Esophagus squamous epithelium (tissue), 4 donors: Measurements from ENCODE around the gene MYBPC3.

Source experiments
- CTCF ChIP-seq, 6 experiments: fragments of 450-650 bp in 4 of 6; fragments of 200-600 bp in 2 of 6; sonication (generic) in 2 of 6; IDR thresholded peaks; one replicate each; pipeline ENCODE4 v1.5.1; 2016 to 2019; ENCODE audit warnings: antibody characterized with exemption in 6 of 6, mild to moderate bottlenecking in 4 of 6, moderate library complexity in 4 of 6
- POLR2A ChIP-seq, 4 donors: fragments of 450-650 bp; IDR thresholded peaks; one replicate each; pipeline ENCODE4 v1.6.1; 2017; ENCODE audit warnings: antibody characterized with exemption in 4 of 4, mild to moderate bottlenecking in 4 of 4, moderate library complexity in 3 of 4

GRCh38 chr11:47355283-47356128 is 3.0 kb upstream of the MYBPC3 start:
- peak; percentile 78 to 98 (median 94) for TF ChIP-seq CTCF (IDR thresholded peaks at IDR 0.05)
- no peak for TF ChIP-seq POLR2A (IDR thresholded peaks at IDR 0.05)
